ENCODE results near the gene TBRG4. TPM values are rescaled to one million over a fixed set of nuclear protein-coding genes. Genes with fewer than 3 reads are reported as not detected.

TBRG4 gene
- total and polyA plus RNA-seq, 2 donors (not counting 3 experiments of a cell fraction or from before 2014, with no cell fraction given), result 43.7 to 56.7 TPM

GRCh38 chr7:45131891-45132290 lies 20.4 kb upstream of the TBRG4 start:
- dilution Hi-C loops (cut with MboI; ENCODE audit: extremely low pct_ligation_motif_present, low sequenced_read_pairs), result no loop called here
- H3K36me3 ChIP-seq (ENCODE audit: control insufficient read depth in 2 of 2, extremely low read depth in 1 of 2, insufficient read depth in 2 of 2, low read length in 2 of 2), result no peaks in the 10 kb centered on the region
- H4K20me1 ChIP-seq (replicated peaks; ENCODE audit: control insufficient read depth, extremely low read depth, insufficient read depth, low read length), result no peaks in the 10 kb centered on the region
- FAIRE-seq, result no peak
- H3K27me3 ChIP-seq (ENCODE audit: control insufficient read depth in 2 of 2, insufficient read depth in 2 of 2, low read length in 2 of 2), result peaks cover 3% of the 10 kb centered on the region in 2 experiments
- H3K4me1 ChIP-seq (ENCODE audit: control insufficient read depth, extremely low read depth, insufficient read depth, low read length), result no peaks in the 10 kb centered on the region
- POLR2A ChIA-PET, result no interaction called here
- TF ChIP-seq MAX (IDR thresholded peaks at IDR 0.05; ENCODE audit: insufficient read depth, insufficient read length) (no peak), JUN (IDR thresholded peaks at IDR 0.05; ENCODE audit: borderline replicate concordance, insufficient read depth, insufficient read length, low read depth) (no peak), EZH2 (IDR thresholded peaks at IDR 0.05; ENCODE audit: borderline replicate concordance, low read depth, low read length, severe bottlenecking) (no peak), FOS (IDR thresholded peaks at IDR 0.05; ENCODE audit: borderline replicate concordance, insufficient read depth, low read length) (no peak), CTCF (IDR thresholded peaks at IDR 0.05; ENCODE audit: extremely low read depth in 1 of 2, insufficient read depth in 1 of 2, low read depth in 1 of 2, low read length in 2 of 2) (no peak), POLR2AphosphoS5 (IDR thresholded peaks at IDR 0.05; ENCODE audit: insufficient read depth, low read depth, low read length) (no peak), GATA2 (IDR thresholded peaks at IDR 0.05; ENCODE audit: insufficient read depth, insufficient read length, low read depth, low read length) (no peak), POLR2A (IDR thresholded peaks at IDR 0.05; ENCODE audit: low read depth, low read length) (no peak), MYC (IDR thresholded peaks at IDR 0.05; ENCODE audit: low read depth, low read length) (no peak)
- intact Hi-C loops (cut with micrococcal nuclease), result no loop called here
- DNase-seq (ENCODE audit: low read depth, low spot score), result no peak
- CTCF ChIA-PET, result interaction anchor here (9.8 kb wide), 1 partner anchor 159 kb away, joined by 585 read pairs; no protein-coding TSS in a partner anchor
- no peaks in the 10 kb centered on the region for H3K9me3 ChIP-seq (replicated peaks; ENCODE audit: control insufficient read depth, insufficient read depth, low read length)
- BruUV-seq (replicated peaks), result no TSS peak
- H3K27ac ChIP-seq (ENCODE audit: insufficient read depth, low read depth, low read length), result no peak overlapping the region
- H3K9me1 ChIP-seq (replicated peaks; ENCODE audit: control insufficient read depth, extremely low read depth, insufficient read depth, low read length), result no peaks in the 10 kb centered on the region
- H3K4me2 ChIP-seq (ENCODE audit: insufficient read depth, low read length), result no peak overlapping the region
- H3K9ac ChIP-seq (replicated peaks; ENCODE audit: extremely low read depth, insufficient read depth, low read length), result no peak overlapping the region
- H3K4me3 ChIP-seq (replicated peaks in 1 of 3; ENCODE audit: insufficient read depth in 1 of 3, low read depth in 1 of 3, low read length in 3 of 3), result no peak overlapping the region
- no peak overlapping the region for H2AFZ ChIP-seq (ENCODE audit: low read depth, low read length)
- no peaks in the 10 kb centered on the region for H3K79me2 ChIP-seq (ENCODE audit: control insufficient read depth, insufficient read depth, low read length)
